IgD-negative memory B cell (primary cell): Measurements from ENCODE around the gene PPID. TPM values are rescaled to one million over a fixed set of nuclear protein-coding genes. Genes with fewer than 3 reads are reported as not detected.
"Not testable (repeated sequence)": the region's sequence is repeated elsewhere in the genome, so short reads cannot be mapped to it uniquely, and the experiment has no call there.

ENCODE experiments used
- H3K27ac Mint-ChIP-seq, 3 donors: one replicate each; pipeline ENCODE4 v1.8.0; 2020 to 2022; ENCODE audit warnings: mild to moderate bottlenecking in 3 of 3, mixed read lengths in 3 of 3, moderate library complexity in 1 of 3
- H3K27me3 Mint-ChIP-seq: one replicate; pipeline ENCODE4 v1.8.0; 2021; ENCODE audit warnings: mixed read lengths
- H3K36me3 Mint-ChIP-seq: one replicate; pipeline ENCODE4 v1.8.0; 2020; ENCODE audit warnings: mild to moderate bottlenecking, mixed read lengths
- H3K4me1 Mint-ChIP-seq, 3 donors: one replicate each; pipeline ENCODE4 v1.8.0; 2020 to 2022; ENCODE audit warnings: mixed read lengths in 3 of 3, mild to moderate bottlenecking in 1 of 3
- H3K4me3 Mint-ChIP-seq, 4 donors: one replicate each; pipeline ENCODE4 v1.8.0; 2020 to 2022; ENCODE audit warnings: mild to moderate bottlenecking in 4 of 4, mixed read lengths in 4 of 4, moderate library complexity in 3 of 4
- H3K9me3 Mint-ChIP-seq, 3 donors: one replicate each; pipeline ENCODE4 v1.8.0; 2020 to 2021; ENCODE audit warnings: mixed read lengths in 3 of 3, mild to moderate bottlenecking in 1 of 3
- polyA plus RNA-seq: library from polyadenylated mRNA; unstranded; fragments of 300-500 nt; fragmentation: Illumina TruSeq; gene quantifications from one replicate; pipeline ENCODE4 v1.2.3, GENCODE V29; 2021

The PPID gene
- polyA plus RNA-seq, 1 donor from 2014 or later = 45.6 TPM

DNA sequence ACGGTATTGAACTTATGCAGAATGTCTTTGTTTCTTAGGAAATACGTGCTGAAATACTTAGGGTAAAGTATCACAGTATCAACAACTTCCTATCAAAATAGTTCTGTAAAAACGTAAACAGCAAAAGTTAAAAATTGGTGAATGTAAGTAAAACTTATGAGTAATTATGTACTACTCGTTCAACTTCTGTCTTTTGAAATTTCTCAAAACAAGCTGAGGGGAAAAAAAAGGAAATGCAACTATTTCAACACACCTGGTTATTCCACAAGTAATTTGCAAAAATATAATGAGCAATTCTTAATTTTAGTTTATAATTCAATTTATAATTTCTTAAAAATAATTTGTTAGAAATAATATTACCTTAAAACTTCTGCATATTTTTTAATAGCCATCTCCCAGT, 8.3 kb downstream of the PPID start:
- H3K36me3 Mint-ChIP-seq = peaks cover 11% of the 10 kb centered on the region
- H3K4me3 Mint-ChIP-seq = no peak overlapping the region
- H3K4me1 Mint-ChIP-seq = peaks cover 2 to 3% (median 3%) of the 10 kb centered on the region in 3 donors
- no peaks in the 10 kb centered on the region for H3K27me3 Mint-ChIP-seq
- H3K9me3 Mint-ChIP-seq = no peaks in the 10 kb centered on the region
- no peak overlapping the region for H3K27ac Mint-ChIP-seq

DNA sequence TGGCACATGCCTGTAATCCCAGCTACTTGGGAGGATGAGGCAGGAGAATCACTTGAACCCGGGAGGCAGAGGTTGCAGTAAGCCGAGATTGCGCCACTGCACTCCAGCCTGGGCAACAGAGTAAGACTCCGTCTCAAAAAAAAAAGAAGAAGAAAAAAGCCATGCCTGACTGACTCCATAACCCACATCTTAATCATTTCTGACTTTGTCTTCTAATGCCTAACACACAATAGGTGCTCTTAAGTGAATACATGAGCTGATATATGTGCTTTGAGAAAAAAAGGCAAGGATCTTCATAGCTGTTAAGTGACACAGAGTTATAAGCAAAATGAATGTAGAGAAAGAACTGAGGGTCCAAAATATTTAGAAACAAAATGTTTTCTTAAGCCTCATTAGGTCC, 10.6 kb downstream of the PPID start:
- not testable (repeated sequence) for H3K4me3 Mint-ChIP-seq, H3K9me3 Mint-ChIP-seq, H3K36me3 Mint-ChIP-seq, H3K4me1 Mint-ChIP-seq, H3K27ac Mint-ChIP-seq, H3K27me3 Mint-ChIP-seq

DNA sequence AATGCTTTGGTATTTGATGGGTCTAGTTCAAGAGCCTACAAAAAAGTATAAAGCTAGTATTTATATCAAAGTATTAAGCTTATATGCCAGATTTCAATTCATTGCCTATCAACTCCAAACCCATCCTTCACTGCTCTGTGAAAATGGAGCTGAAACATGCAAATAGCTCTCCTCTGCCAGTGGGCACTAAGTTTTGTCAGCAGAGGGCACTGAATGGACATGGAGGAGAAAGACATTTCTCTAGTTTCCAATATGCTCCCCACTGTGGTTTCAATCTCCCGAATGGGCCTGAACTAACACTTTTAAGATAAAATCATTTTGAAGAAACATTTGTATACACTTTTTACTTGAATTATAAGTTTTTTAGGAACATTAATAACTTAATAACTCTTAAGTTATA, 12.4 kb downstream of the PPID start:
- Mint-ChIP-seq H3K36me3 (peaks cover 9% of the 10 kb centered on the region), H3K4me1 (no peaks in the 10 kb centered on the region), H3K4me3 (no peak overlapping the region), H3K27me3 (no peaks in the 10 kb centered on the region), H3K9me3 (no peaks in the 10 kb centered on the region), H3K27ac (no peak overlapping the region)

DNA sequence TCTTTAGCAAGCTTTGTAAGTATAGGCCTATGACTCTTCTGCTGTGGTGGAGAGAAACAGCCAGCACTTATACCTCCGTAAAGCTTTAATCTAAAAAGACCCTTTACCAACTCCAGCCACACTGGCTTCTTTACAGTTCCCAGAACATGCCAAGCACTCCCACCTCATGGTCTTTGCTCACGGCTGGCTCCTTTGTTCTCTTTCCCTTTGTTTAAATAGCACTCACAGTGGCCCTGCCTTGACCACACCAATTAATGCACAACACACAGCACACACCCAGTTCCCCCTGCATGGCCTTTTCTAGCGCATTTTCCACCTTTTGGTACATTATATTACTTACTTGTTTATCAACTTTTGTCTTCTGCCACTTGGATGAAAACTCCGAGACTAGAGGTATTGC, 18.9 kb downstream of the PPID start:
- no peak overlapping the region for H3K27ac Mint-ChIP-seq
- H3K36me3 Mint-ChIP-seq = peaks cover 8% of the 10 kb centered on the region
- no peaks in the 10 kb centered on the region for H3K4me1 Mint-ChIP-seq
- H3K27me3 Mint-ChIP-seq = no peaks in the 10 kb centered on the region
- H3K4me3 Mint-ChIP-seq = no peak overlapping the region
- peaks cover 0 to 4% (median 0%) of the 10 kb centered on the region in 3 donors for H3K9me3 Mint-ChIP-seq

DNA sequence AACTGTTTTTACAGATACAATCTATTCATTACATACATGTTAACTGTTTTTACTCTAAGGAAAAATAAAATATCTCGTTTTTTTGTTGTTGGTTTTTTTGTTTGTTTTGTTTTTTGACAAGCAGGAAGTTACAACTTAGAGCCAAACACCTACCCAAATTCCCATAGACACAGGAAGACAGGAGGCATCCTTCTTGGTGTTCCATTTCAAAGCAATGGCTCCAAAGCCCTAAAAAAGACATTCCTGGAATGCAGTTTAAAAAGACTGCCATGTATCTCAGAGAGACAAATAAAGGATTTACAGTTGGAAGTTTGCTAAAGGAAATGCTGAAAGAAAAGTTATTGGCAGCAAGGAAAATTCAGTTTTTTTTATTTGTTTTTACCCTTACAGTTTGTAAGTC, 34.4 kb downstream of the PPID start:
- H3K4me1 Mint-ChIP-seq = no peaks in the 10 kb centered on the region
- H3K27ac Mint-ChIP-seq = no peak overlapping the region
- H3K27me3 Mint-ChIP-seq = no peaks in the 10 kb centered on the region
- H3K4me3 Mint-ChIP-seq = no peak overlapping the region
- H3K36me3 Mint-ChIP-seq = peaks cover 14% of the 10 kb centered on the region
- H3K9me3 Mint-ChIP-seq = no peaks in the 10 kb centered on the region

DNA sequence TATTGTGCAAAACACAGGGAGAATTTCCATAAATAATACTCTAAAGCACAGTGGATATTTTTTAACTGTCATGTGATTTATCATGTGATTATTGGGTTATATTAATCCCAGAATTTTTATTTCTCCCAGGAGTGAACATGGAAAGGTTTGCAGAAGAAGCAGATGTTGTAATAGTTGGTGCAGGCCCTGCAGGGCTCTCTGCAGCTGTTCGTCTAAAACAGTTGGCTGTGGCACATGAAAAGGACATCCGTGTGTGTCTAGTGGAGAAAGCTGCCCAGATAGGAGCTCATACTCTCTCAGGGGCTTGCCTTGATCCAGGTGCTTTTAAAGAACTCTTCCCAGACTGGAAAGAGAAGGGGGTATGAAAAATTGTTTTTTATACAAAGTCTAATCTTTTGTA, 41.1 kb downstream of the PPID start:
- Mint-ChIP-seq H3K4me1 (no peaks in the 10 kb centered on the region), H3K9me3 (no peaks in the 10 kb centered on the region), H3K27me3 (no peaks in the 10 kb centered on the region), H3K27ac (no peak overlapping the region), H3K36me3 (peaks cover 10% of the 10 kb centered on the region), H3K4me3 (no peak overlapping the region)

DNA sequence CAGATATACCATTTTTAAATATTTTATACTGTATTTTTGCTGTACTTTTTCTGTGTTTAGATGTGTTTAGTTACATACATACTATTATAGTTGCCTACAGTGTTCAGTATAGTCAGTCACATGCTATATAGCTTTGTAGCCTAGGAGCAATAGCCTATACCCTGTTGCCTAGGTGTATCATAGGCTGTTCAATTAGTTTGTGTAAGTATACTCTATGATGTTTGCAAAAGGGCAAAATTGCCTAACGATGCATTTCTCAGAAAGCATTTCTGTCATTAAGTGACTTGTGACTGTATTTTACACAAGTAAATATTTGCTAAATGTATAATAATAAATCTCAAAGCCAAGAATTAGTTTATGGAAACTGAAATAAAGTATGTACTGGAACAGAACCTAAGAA, 41.6 kb downstream of the PPID start:
- peaks cover 11% of the 10 kb centered on the region for H3K36me3 Mint-ChIP-seq
- H3K27ac Mint-ChIP-seq = no peak overlapping the region
- no peaks in the 10 kb centered on the region for H3K4me1 Mint-ChIP-seq
- H3K9me3 Mint-ChIP-seq = no peaks in the 10 kb centered on the region
- no peak overlapping the region for H3K4me3 Mint-ChIP-seq
- H3K27me3 Mint-ChIP-seq = no peaks in the 10 kb centered on the region

DNA sequence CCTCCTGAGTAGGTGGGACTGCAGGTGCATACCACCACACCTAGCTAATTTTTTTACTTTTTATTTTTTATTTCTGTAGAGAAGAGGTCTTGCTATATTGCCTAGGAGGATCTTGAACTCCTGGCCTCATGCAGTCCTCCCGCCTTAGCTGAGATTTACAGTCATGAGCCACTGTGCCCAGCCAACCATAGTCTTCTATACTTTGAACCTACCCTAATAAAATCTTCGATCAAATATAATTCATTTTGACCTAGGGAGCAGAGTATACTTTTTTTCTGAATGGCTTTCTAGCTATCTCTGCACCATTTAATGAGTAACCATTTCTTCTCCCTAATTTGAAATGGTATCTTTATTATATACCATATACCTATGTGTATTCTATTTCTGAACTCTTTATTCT, 44.4 kb downstream of the PPID start:
- peaks cover 7% of the 10 kb centered on the region for H3K36me3 Mint-ChIP-seq
- peaks cover 0 to 5% (median 1%) of the 10 kb centered on the region in 3 donors for H3K4me1 Mint-ChIP-seq
- no peaks in the 10 kb centered on the region for H3K9me3 Mint-ChIP-seq
- no peak overlapping the region for H3K27ac Mint-ChIP-seq
- H3K27me3 Mint-ChIP-seq = no peaks in the 10 kb centered on the region
- H3K4me3 Mint-ChIP-seq = no peak overlapping the region

DNA sequence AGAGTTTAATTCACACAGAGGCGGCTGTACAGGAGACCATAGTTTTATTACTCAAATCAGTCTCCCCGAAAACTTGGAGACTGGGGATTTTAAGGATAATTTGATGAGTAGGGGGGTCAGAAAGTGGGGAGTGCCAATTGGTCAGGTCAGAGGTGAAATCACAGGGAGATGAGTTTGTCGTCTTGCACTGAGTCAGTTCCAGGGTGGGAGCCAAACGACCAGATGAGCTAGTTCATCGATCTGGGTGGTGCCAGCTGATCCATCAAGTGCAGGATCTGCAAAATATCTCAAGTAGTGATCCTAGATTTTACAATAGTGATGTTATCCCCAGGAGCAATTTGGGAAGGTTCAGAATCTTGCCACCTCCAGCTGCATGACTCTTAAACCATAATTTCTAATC, 47.1 kb downstream of the PPID start:
- Mint-ChIP-seq H3K9me3 (no peaks in the 10 kb centered on the region), H3K4me1 (peaks cover 6 to 13% (median 12%) of the 10 kb centered on the region in 3 donors), H3K36me3 (peaks cover 8% of the 10 kb centered on the region), H3K4me3 (no peak overlapping the region), H3K27me3 (no peaks in the 10 kb centered on the region), H3K27ac (no peak overlapping the region)

DNA sequence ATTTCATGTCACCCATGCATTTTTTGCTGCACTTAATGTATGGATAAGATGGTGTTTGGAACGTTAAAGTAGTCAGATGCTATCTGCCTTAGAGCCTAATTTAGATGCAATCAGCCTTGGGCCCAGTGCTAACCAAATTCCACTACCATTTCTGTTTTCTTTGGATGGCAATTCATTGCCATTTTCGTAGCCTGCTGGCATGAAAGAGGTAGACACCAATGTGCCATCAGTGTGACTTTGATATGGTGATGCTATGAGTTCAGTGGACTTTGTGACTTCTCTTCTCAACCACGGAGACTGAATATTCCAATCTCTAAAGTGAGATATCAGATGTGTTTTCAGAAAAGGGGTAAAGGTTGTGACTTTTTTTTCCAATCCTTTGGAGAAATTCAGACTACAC, 49.6 kb downstream of the PPID start:
- H3K36me3 Mint-ChIP-seq = peaks cover 5% of the 10 kb centered on the region
- H3K9me3 Mint-ChIP-seq = no peaks in the 10 kb centered on the region
- peak overlapping the region in 1 of 4 donors; percentile 86 for H3K4me3 Mint-ChIP-seq
- H3K4me1 Mint-ChIP-seq = peaks cover 11 to 20% (median 20%) of the 10 kb centered on the region in 3 donors
- no peak overlapping the region for H3K27ac Mint-ChIP-seq
- H3K27me3 Mint-ChIP-seq = no peaks in the 10 kb centered on the region

DNA sequence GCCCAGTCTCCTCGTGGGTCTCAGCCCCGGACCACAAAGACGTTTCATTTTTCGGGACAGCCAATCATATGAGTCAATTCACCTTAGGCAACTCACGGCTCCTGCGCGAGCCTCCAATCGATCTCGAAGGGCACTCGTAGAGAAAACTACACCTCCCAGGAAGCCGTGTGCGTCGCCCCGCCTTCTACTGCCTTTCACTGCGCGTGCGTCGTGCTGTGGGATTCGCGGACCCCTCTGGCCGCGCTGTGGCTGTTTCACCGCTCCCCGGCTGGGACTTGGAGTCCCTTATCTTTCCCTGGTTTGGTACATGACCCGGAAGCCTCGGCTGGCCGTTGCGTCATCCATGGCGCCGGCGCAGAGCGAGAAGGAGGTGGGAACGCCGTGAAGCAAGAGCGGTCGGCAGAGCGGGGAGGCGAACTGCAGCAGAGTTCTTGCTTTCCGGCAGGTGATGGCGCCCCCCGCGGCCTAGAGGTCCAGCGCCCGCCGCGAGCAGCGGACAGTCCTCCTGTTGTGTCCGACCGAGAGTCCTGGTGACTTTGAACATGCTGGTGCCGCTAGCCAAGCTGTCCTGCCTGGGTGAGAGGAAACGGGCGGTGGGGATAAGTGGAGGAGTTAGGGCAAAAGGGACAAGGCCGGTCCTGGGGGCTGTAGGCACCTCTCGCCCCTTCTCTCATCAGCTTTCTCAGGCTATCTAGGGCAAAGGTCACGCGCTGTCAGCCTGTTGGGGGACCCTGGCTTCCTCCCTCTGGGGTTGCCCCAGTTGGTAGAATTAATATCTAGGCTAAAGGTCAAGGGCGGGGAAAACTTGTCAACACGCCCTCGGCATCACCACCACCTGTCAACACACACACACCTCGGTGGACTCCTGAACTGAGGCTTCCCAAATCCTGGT, 51.0 kb downstream of the PPID start, which contains the start of gene ETFDH:
Gene ETFDH, plus strand, starts transcription at position 382 of the 892 bp plus-strand sequence. Its CDS starts 161 bp downstream, at position 543.
- Mint-ChIP-seq H3K27me3 (no peaks in the 10 kb centered on the region), H3K27ac (peak within 1 kb of the TSS; percentile 81 to 99 (median 93)), H3K4me3 (peak within 1 kb of the TSS; percentile 86 to 98 (median 96)), H3K4me1 (peaks cover 11 to 20% (median 20%) of the 10 kb centered on the region in 3 donors), H3K9me3 (no peaks in the 10 kb centered on the region), H3K36me3 (peaks cover 5% of the 10 kb centered on the region)

DNA sequence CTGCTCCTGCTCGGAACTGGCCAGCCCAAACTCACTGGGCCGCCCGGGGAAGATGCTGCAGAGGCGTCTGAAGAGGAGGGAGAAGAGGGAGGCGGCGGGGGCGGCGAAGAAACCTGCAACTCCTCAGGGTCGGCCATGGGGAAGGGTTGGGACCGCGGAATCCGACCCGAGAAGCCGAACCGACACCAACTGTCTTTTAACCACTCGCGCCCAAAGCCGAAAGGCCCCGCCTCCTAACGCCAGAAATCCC, 51.6 kb downstream of the PPID start, which contains the start of gene C4orf46:
Gene C4orf46, minus strand, starts transcription at position 223 of the 250 bp plus-strand sequence. Its CDS starts 86 bp downstream, at position 137.
- peaks cover 11 to 20% (median 20%) of the 10 kb centered on the region in 3 donors for H3K4me1 Mint-ChIP-seq
- H3K36me3 Mint-ChIP-seq = peaks cover 3% of the 10 kb centered on the region
- peak within 1 kb of the TSS; percentile 81 to 99 (median 93) for H3K27ac Mint-ChIP-seq

DNA sequence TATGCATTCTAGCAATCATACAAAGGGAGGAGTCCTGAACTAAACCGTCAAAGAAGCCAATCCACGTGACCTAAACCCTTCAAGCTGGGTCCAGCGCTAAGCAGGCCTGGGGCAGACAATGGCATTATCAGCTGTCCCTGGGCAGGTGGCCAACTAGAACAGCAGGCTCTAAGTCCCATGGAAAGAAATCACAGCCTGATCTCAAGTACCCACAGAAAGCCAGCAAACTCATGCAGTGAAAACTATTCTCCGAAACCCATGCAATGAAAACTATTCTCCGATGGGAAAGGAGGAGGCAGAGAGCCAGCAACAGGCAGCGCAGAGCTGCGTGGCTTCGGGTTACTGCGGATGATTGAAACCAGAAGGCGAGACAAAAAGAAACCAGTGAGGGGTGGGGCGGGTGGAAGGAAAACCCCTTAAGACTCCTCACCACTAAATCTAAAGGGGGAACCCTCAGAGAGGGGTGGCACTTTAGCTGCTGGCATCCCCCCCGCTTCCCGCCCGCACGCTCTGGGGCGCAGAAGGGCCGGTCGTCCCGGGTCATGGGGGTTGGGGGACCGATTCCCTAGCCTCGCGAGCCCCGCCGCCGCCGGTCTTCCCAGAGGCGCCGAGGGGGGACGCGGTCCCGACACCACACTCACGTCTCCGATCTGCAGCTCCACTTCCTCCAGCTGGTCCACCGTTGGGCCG, 52.1 kb downstream of the PPID start:
- Mint-ChIP-seq H3K4me3 (peak overlapping the region; percentile 86 to 98 (median 96)), H3K27me3 (no peaks in the 10 kb centered on the region)

More for the DNA sequence above, 51.6 kb downstream of the PPID start, which contains the start of gene C4orf46:
- H3K27me3 Mint-ChIP-seq = no peaks in the 10 kb centered on the region
- H3K9me3 Mint-ChIP-seq = no peaks in the 10 kb centered on the region
- H3K4me3 Mint-ChIP-seq = peak within 1 kb of the TSS; percentile 86 to 98 (median 96)

DNA sequence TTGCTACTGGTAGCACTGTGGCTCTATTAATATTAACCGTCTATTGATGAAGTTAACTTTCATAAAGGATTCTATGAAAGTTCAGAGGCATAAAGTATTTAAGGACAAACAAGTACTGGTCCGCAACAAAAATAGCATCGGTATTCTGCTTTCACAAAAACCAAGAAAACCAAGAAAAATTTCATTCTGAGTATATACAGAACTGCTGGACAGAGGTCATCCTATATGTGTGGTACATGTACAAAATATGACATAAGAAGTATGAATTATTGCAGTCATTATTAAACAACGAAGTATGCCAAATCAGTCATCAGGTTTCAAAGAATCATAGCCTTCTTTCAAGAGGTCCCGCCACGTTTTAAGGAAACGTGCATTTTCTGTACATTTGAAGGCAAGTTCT, 53.9 kb downstream of the PPID start:
- peak overlapping the region in 1 of 3 donors; percentile 48 for H3K27ac Mint-ChIP-seq
- H3K4me3 Mint-ChIP-seq = peak overlapping the region in 2 of 4 donors; percentile 41 to 73
- H3K9me3 Mint-ChIP-seq = no peaks in the 10 kb centered on the region
- peaks cover 1% of the 10 kb centered on the region for H3K36me3 Mint-ChIP-seq
- H3K4me1 Mint-ChIP-seq = peaks cover 11 to 20% (median 15%) of the 10 kb centered on the region in 3 donors
- no peaks in the 10 kb centered on the region for H3K27me3 Mint-ChIP-seq

More for the DNA sequence above, 52.1 kb downstream of the PPID start:
- peaks cover 3% of the 10 kb centered on the region for H3K36me3 Mint-ChIP-seq
- H3K27ac Mint-ChIP-seq = peak overlapping the region; percentile 81 to 99 (median 93)
- H3K9me3 Mint-ChIP-seq = no peaks in the 10 kb centered on the region
- peaks cover 11 to 20% (median 20%) of the 10 kb centered on the region in 3 donors for H3K4me1 Mint-ChIP-seq

DNA sequence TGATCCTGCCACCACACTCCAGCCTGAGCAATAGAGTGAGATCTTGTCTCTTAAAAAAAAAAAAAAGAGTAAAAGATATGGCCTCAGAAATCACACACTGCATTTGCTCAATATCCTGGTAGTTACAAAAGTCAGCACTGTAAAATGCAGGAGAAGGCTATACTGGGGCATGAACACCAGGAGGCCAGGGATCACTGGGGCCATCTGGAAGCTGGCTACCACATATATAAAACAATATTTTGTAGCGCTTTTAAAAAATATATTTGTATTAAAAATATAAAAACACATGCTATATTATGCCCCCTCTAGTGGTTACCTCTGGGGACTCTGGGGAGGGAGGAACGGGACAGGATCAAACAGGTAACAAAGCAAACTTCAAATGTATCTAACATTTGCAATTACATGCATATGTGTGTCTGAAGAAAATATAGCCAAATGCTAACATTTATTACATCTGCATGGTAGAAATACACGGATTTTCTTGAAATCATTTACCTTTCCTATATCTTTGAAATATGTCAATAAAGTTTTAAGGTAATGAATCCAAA, 55.5 kb downstream of the PPID start:
- no peaks in the 10 kb centered on the region for H3K36me3 Mint-ChIP-seq
- H3K4me3 Mint-ChIP-seq = no peak overlapping the region
- H3K4me1 Mint-ChIP-seq = peaks cover 11 to 14% (median 14%) of the 10 kb centered on the region in 3 donors
- no peaks in the 10 kb centered on the region for H3K9me3 Mint-ChIP-seq
- H3K27me3 Mint-ChIP-seq = no peaks in the 10 kb centered on the region
- H3K27ac Mint-ChIP-seq = no peak overlapping the region
